ACHN (cell line): ENCODE measurements around the gene IQCK.

ENCODE experiments used
- DNase-seq: peaks from one replicate; pipeline ENCODE4 v3.0.0-alpha.2; 2015
- in situ Hi-C: cut with HindIII; loops from 2 replicates; pipeline ENCODE4 v1.10.0; 2017; ENCODE audit warnings: low sequenced_read_pairs, low pct_ligation_motif_present, low pct_unique_long_range_greater_than_20kb

The IQCK gene

GRCh38 chr16:19812986-19813385, 94.9 kb downstream of the IQCK start:
- DNase-seq, result no peak
- in situ Hi-C loops, result no loop called here

DNA sequence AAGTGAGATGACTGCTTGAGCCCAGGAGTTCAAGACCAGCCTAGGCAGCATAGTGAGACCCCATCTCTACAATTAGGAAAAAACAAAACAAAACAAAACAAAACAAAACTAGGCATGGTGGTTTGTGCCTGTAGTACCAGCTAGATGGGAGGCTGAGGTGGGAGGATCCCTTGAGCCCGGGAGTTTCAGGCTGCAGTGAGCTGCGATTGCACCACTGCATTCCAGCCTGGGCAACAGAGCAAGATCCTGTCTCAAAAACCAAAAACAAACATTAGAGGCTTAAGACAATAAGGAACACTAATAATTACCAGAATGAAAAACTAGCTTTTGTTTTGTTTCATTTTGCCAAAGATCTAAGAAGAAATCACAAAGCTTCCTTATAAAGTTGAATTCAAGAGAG, 97.3 kb downstream of the IQCK start:
- no peak for DNase-seq
- in situ Hi-C loops, result no loop called here

DNA sequence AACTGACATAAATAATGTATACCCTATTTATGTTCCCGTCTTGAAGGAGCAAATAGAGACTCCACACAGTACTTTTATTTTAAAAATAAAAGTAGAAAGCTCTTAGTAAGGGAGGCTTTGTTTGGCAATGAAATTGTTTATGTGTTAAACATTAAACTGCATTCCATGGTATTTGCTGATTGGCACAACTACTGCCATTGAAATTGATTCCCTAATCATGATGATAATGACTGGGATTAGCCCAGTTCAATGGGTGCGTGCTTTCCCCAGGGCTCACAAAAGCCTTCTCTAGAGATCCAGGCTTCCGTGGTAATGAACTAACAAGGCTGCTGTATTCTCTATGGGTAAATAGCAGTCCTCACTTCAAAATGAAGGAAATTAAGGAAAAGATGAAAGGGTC, 99.1 kb downstream of the IQCK start:
- in situ Hi-C loops, result no loop called here
- no peak for DNase-seq

DNA sequence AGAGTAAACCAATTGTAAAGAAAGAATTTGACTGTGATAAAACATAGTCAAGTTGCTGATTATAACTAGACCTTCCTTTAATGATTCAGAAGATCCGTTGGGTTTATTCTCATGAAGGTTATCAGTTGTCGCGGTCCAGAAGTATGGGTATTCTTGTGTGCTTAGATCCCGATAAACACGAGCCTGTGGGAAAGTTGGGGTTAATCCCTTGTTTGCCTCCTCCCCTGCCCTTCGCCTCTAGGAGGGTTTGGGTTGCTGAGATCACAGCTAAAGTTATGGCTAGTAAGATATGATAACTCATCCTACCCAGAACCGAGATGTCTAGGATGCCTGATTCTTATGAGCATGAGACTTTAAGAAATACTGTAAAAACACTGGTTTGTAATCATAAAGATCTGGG, 99.8 kb downstream of the IQCK start:
- in situ Hi-C loops, result no loop called here
- no peak for DNase-seq

DNA sequence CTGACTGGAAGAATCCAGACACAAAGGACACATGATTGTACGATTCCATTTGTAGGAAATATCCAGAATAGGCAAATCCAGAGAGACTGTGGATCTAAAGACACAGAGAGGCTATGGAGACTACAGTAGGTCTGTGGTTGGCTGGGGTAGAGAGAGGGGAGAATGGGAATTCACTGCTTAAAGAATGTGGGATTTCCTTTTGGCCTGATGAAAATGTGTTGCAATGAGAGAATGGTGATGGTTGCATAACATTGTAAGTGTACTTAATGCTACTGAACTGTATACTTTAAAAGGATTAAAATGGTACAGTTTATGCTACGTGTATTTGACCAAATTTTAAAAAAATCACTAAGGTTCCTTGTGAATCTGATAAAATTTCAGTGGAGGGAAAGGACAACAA, 104.5 kb downstream of the IQCK start:
- DNase-seq, result no peak
- in situ Hi-C loops, result no loop called here

DNA sequence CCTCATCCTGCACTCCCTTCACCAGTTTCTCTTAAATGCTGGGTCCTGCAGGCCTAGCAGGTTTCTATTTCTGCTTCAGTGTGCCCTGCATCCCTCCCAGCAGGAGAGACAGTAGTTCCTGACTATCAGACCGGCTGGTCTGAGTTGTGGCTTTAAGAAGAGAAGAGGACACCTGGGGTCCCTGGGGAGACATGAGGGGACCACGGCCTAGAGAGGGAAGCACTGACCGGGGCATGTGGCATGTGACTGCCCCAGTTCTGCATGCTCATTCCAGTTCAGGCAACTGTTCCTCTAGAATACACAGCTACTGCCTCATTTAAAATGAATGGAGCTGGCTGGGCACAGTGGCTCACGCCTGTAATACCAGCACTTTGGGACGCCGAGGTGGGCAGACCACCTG, 105.3 kb downstream of the IQCK start:
- in situ Hi-C loops, result no loop called here
- no peak for DNase-seq

GRCh38 chr16:19824216-19824615, 106.1 kb downstream of the IQCK start:
- no peak for DNase-seq
- in situ Hi-C loops, result no loop called here

- in situ Hi-C loops, result no loop called here
- no peak for DNase-seq
Measured at GRCh38 chr16:19829844-19830692, 112.0 kb downstream of the IQCK start.

DNA sequence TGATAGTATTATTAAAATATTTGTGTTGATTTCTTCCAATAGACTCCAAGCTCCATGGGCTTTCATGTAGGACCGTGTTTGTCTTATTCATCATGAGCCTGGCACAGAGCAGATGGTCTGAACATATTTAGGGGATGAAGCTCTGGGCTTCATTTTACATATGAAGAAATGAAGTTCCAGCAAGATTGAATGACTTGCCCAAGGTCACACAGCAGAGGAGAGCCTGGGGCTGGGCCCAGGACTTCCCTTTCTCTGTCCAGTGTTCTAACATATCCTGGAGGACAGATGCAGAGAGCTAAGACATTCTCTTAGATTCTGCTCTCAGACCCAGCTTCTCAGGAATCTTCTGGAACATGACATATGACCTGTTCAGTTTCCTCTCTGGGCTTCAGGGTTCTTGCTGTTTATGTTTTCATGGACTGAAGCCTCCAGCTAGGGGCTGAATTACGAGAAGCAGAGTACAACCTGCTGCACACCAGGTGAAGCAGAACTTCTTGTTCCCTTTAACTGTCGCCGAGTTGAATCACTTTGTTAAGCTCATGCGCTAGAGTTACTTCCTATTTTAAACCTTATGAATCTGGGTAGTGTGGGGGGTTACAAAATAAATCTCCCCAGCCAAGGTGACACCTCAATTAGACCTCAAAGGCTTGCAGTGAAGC, 113.0 kb downstream of the IQCK start:
- in situ Hi-C loops, result no loop called here
- DNase-seq, result no peak

- in situ Hi-C loops, result no loop called here
- no peak for DNase-seq
Measured at GRCh38 chr16:19831678-19832077, 113.6 kb downstream of the IQCK start.

DNA sequence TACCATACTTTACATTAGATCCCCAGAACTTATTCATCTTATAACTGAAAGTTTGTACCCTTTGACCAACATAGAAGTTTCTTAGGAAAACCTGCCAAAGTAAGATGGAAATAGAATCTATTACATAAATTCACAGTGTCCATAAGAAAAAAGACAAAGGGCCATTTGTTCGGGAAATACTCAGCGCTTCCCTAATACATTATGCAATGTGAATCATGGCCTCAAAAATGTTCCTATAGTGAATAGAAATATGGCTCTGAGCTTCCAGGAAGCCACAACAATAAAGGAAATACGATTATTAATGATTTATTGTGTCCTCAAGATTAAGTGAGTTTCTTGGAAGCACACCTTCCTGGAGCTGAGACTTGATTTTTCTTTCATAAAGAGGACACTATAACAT, 115.1 kb downstream of the IQCK start:
- in situ Hi-C loops, result no loop called here
- no peak for DNase-seq

GRCh38 chr16:19833581-19833980, 115.5 kb downstream of the IQCK start:
- in situ Hi-C loops, result no loop called here
- no peak for DNase-seq

DNA sequence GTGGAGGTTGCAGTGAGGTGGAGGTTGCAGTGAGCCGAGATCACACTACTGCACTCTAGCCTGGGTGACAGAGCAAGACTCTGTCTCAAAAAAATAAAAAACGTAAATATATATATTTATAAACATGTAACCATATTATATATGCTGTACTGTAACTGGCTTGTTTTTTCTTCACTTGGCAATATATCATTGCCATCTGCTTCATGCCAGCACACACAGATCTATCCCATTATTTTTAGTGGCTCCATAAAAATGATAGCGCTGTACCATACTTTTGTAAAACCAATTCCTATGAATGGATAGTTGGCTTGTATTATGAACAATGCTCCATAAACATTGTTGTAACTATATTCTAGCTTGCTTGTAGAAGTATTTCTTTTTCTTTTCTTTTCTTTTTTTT, 117.1 kb downstream of the IQCK start:
- DNase-seq, result no peak
- in situ Hi-C loops, result no loop called here

DNA sequence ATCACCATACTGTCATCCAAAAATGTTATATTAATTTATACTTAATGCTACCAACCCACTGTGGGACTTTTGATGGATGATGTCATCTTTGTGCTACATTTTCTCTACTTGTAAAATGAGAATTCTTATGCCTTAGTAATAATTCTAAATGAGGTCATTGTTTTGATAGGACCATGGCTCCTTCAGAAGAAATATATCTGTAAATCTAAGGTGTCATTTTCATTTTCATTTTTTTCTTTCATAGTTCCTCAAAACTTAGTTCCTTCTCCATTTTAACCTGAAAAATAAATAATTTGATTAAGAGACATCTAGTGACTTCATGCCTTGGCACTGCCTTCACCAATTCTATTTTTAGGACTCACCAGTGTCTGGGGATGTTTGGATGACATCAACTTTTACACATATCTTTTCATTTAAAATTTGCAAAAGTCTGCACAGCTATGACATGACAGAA, 117.9 kb downstream of the IQCK start:
- no peak for DNase-seq

DNA sequence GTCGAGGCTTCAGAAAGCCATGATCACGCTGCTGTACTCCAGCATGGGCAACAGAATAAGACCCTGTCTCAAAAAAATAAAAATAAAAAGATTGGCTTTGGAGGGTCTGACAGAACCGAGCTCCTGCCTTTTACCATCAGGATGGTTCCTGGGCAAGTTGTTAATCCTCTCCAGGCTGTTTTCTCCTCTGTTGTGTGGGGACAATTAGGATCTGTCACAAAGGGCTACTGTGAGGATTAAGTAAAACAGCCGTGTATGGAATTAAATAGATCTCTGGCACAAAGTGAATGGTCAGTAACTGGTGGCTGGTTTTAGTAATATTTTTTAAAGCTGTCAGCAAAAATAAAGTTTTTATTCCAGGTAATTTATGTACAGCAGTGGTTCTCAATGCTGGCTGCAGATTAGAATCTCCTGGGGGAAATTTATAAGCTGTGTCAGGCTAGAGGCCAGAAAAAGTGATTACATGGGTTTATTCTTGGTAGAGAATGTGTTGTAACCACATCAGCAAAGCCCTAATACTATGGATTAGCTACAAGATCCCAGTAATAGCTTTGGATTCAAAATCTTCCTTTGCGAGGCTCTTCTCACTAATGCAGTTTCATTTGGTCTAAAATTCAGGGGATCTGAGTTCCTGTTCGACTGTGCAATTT, 119.4 kb downstream of the IQCK start:
- DNase-seq, result no peak
- in situ Hi-C loops, result no loop called here

More for the DNA sequence above, 117.9 kb downstream of the IQCK start:
- in situ Hi-C loops, result no loop called here

DNA sequence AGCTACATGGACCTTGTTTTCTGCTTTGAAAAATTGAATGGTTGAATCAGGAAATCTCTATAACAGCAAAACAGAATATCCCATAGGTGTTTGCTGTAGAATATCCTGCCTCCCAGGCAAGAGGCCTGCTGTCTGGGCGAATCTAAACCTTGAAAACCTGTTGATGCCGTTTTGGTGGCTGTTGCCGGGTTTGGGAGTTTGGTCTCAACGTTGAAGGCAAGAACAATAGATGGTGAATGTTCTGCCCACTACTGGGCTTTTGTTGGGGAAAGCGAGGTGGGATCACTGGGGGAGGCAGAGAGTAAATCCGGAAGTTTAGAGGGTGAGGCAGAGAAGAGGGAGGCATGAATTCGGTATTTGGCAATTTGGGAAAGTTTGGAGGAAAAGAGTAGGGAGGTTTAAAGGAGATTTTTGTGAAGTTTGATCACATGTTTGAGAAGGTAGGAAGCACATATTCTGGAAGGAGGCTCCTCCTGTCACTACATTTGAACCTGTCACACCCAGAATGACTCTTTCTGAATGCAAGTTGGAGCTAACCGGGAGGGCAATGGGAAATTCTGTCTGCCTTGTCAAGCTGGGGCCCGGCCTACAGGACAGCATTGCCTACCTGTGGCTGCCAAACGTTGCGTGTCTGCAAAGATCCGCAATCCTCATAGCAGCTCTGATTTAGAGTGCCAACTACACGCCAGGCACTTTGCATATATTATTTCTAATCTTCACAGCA, 120.1 kb downstream of the IQCK start:
- DNase-seq, result no peak
- in situ Hi-C loops, result no loop called here

DNA sequence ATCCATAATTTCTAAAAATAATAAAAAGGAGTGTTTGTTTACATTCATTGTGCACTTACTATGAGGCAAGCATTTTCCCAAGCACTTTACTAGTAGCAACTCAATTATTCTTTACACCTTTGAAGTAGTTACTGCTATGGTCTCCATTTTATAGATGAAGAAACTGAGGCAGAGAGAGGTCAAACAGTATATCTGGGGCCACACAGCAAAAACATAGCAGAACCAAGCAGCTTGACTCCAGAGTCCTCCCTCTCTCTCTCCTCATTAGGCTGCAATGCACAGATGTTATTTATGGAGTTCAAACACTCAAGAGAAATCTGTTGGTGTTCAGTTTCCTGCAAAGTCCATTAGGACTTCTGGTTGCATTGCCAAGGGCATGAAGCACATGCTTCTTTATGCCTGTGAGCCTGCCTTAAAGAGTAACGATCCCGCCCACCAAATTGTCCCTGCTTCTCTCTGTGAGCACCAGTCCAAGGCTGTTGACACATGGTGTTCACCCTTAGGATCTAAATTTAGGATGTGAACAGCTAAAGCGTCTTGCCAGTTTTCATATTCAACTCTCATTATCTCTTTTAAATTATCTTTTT, 122.5 kb downstream of the IQCK start:
- DNase-seq, result no peak
- in situ Hi-C loops, result no loop called here

- DNase-seq, result no peak
- in situ Hi-C loops, result no loop called here
Measured at GRCh38 chr16:19841184-19841583, 123.1 kb downstream of the IQCK start.
